Right lobe of liver (tissue), 6 donors: ENCODE data around the gene KCNMA1. TPM values are rescaled to one million over a fixed set of nuclear protein-coding genes. Genes with fewer than 3 reads are reported as not detected.

ENCODE experiments used
- ATAC-seq, 4 donors: fragments of 200-7000 bp; cut with Tn5 transposase; one replicate each; pipeline ENCODE4 v1.9.1; 2020; ENCODE audit warnings: mild to moderate bottlenecking in 4 of 4, moderate library complexity in 4 of 4
- DNase-seq, 3 donors: peaks; one replicate each; pipeline ENCODE4 v3.0.0-alpha.2; 2020
- H3K27ac ChIP-seq, 3 donors: fragments of 200-600 bp; one replicate each; pipeline ENCODE4 v1.8.0; 2022
- H3K27me3 ChIP-seq, 2 donors: fragments of 200-600 bp; one replicate each; pipeline ENCODE4 v1.8.0; 2022
- H3K36me3 ChIP-seq, 4 donors: fragments of 200-600 bp; sonication (generic) in 1 of 4; one replicate each; pipeline versions ENCODE4 v1.5.1 to v1.8.0; 2017 to 2022; ENCODE audit warnings: control low read depth in 1 of 4
- H3K4me1 ChIP-seq, 4 donors: fragments of 200-600 bp; sonication (generic) in 1 of 4; one replicate each; pipeline versions ENCODE4 v1.5.1 to v1.8.0; 2017 to 2022; ENCODE audit warnings: control low read depth in 1 of 4
- H3K4me3 ChIP-seq, 3 donors: fragments of 200-600 bp; one replicate each; pipeline ENCODE4 v1.8.0; 2022
- H3K9me3 ChIP-seq, 4 donors: fragments of 200-600 bp; sonication (generic) in 1 of 4; one replicate each; pipeline versions ENCODE4 v1.5.1 to v1.8.0; 2017 to 2022; ENCODE audit warnings: control low read depth in 1 of 4
- CTCF ChIP-seq, 4 donors: fragments of 200-600 bp in 3 of 4; fragments of 450-650 bp in 1 of 4; IDR thresholded peaks; one replicate each; pipeline versions ENCODE4 v1.5.1 to v1.8.0; 2016 to 2022; ENCODE audit warnings: antibody characterized with exemption in 4 of 4, mild to moderate bottlenecking in 2 of 4
- POLR2A ChIP-seq: fragments of 450-650 bp; IDR thresholded peaks from one replicate; pipeline ENCODE4 v1.6.1; 2017; ENCODE audit warnings: antibody characterized with exemption, mild to moderate bottlenecking
- WGBS: methylation state at CpG from one replicate; pipeline ENCODE4 v1.1.6; 2018; ENCODE audit warnings: low coverage, low lambda C conversion rate; ENCODE audit not compliant: insufficient coverage; ENCODE audit errors: missing lambda C conversion rate; 5-methylcytosine and 5-hydroxymethylcytosine counted together
- intact Hi-C, 2 donors: fragments of 100-400 bp; cut with DNase I; formaldehyde crosslinking; loops; one replicate each; pipeline versions ENCODE4 v1.11.2 to v1.14.1; 2022
- total RNA-seq, 6 experiments: library from RNA; depleted of rRNA in 2 of 6; stranded (reverse); fragments of >200 nt in 2 of 6; fragmentation: NEBNext Ultra II Directional in 3 of 6; extraction: Animal tissue kit (Norgen Biotek cat#: 25700) in 3 of 6; gene quantifications; one replicate each; pipeline versions ENCODE4 v1.1.0 to v1.2.4, GENCODE V29; 2016 to 2023
- donor health status: DM: no; HTN: yes; CAD: no.
- donor health status: DM: no; HTN: no; CAD: no.
- donor health status: DM: no; HTN: no; CAD: no.
- donor health status: DM: no; HTN: yes; CAD: no.
- donor health status: DM: no; HTN: yes; CAD: no.

Gene KCNMA1
- total RNA-seq, 6 experiments from 2014 or later, result 5.7 to 48.0 (median 15.1) TPM

DNA sequence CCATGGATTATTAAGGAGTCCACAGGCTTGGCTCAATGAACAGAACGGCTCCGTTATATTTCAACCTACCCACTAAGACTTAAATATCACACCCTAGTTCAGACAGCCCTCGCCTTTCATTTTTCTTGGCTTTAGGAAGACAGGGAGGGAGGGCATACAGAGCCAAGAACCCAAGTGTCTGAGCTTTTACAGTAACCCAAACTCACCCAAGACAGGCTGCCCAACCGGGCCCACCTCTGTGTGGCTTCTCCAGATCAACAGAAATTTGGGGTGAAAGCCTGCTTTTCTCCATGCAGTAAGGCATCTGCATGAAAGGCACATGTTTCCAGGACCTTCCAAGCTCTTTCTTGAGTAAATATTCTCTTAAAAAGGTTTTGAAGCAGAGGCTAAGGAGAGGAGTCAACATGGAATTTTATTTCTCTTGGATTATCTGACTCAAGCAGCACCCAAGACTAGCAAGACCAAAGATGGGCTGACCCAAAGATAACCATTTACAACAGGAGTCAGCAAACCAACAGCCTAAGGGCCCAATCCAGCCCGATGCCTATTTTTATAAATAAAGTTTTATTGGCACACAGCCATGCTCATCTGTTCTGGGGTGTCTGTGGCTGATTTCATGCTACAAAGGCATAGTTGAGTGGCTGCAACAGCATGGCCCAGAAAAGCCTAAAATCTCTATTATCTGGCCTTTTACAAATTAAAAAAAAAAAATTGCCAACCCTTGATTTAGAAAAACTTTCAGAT lies 90.1 kb downstream of the KCNMA1 start:
- no peaks in the 10 kb centered on the region for H3K4me1 ChIP-seq
- ATAC-seq (no peak), DNase-seq (no peak)
- H3K36me3 ChIP-seq, result no peaks in the 10 kb centered on the region
- H3K27ac ChIP-seq, result no peak overlapping the region
- intact Hi-C loops, result no loop called here
- H3K27me3 ChIP-seq, result no peaks in the 10 kb centered on the region
- H3K9me3 ChIP-seq, result no peaks in the 10 kb centered on the region
- no peak for TF ChIP-seq POLR2A
- no peak for TF ChIP-seq CTCF (IDR thresholded peaks at IDR 0.05)
- no peak overlapping the region for H3K4me3 ChIP-seq
- 87% methylated on average over 5 of the region's 5 CpGs for WGBS

DNA sequence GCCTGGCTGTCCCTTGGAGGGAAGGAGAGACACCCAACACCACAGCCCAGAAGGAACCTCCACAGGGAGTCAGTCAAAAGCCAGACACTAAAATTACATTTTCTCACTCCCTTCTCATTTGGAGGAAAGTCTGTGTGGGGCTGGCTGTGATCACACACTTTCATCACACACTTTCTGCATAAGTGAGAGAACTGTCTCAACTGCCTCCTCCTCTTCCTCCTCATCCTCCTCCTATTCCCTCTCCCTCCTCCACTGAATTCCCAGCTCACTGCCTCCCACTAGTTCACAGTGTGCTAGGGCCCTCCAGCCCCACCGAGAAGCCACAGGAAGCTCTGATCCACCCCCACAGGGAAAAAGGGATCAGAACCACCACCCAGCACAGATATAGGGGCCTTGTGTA lies 91.6 kb downstream of the KCNMA1 start:
- ATAC-seq, result no peak
- Histone ChIP-seq H3K9me3 (no peaks in the 10 kb centered on the region), H3K4me3 (no peak overlapping the region), H3K27ac (no peak overlapping the region), H3K27me3 (no peaks in the 10 kb centered on the region), H3K36me3 (no peaks in the 10 kb centered on the region), H3K4me1 (no peaks in the 10 kb centered on the region)
- 100% methylated on average over 1 of the region's 1 CpG for WGBS
- intact Hi-C loops, result no loop called here
- DNase-seq, result no peak
- TF ChIP-seq POLR2A (no peak), CTCF (IDR thresholded peaks at IDR 0.05) (no peak)

GRCh38 chr10:77545585-77545984 lies 92.0 kb downstream of the KCNMA1 start:
- intact Hi-C loops, result no loop called here
- ATAC-seq (peak; percentile 43 to 84 (median 74)), DNase-seq (peak in 1 of 3 donors; percentile 70)
- Histone ChIP-seq H3K27me3 (no peaks in the 10 kb centered on the region), H3K27ac (peak overlapping the region in 1 of 3 donors; percentile 12), H3K4me3 (no peak overlapping the region), H3K9me3 (no peaks in the 10 kb centered on the region), H3K36me3 (no peaks in the 10 kb centered on the region), H3K4me1 (no peaks in the 10 kb centered on the region)
- TF ChIP-seq CTCF (IDR thresholded peaks at IDR 0.05), result no peak
- no peak for TF ChIP-seq POLR2A
- 80% methylated on average over 3 of the region's 7 CpGs for WGBS

DNA sequence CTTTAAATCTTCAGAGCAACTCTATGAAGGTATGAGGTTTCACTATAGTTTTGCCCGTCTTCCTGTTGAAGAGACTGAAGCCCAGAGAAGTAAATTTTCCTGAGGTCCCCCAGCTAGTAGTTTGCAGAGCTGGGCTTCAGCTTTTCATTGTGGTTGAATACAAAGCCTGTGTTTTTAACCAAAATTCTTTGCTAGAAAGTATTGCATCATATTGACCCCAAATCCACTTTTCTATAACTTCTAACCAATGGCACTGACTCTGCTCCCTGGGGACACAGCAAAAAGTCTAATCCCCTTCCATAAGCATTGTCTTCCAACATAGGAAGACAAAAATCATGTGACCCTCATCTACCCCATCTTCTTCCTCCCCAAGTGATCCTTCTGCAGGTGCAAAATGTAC lies 93.0 kb downstream of the KCNMA1 start:
- DNase-seq (no peak), ATAC-seq (no peak)
- Histone ChIP-seq H3K27me3 (no peaks in the 10 kb centered on the region), H3K4me3 (no peak overlapping the region), H3K9me3 (no peaks in the 10 kb centered on the region), H3K27ac (no peak overlapping the region), H3K4me1 (no peaks in the 10 kb centered on the region), H3K36me3 (no peaks in the 10 kb centered on the region)
- no peak for TF ChIP-seq CTCF (IDR thresholded peaks at IDR 0.05)
- intact Hi-C loops, result no loop called here
- WGBS, result 88% methylated on average over 1 of the region's 1 CpG
